ENCODE measurements around the gene CEACAM19.
A peak's percentile ranks its signal among the peaks of the same experiment; 100 is the strongest.

CEACAM19 gene

DNA sequence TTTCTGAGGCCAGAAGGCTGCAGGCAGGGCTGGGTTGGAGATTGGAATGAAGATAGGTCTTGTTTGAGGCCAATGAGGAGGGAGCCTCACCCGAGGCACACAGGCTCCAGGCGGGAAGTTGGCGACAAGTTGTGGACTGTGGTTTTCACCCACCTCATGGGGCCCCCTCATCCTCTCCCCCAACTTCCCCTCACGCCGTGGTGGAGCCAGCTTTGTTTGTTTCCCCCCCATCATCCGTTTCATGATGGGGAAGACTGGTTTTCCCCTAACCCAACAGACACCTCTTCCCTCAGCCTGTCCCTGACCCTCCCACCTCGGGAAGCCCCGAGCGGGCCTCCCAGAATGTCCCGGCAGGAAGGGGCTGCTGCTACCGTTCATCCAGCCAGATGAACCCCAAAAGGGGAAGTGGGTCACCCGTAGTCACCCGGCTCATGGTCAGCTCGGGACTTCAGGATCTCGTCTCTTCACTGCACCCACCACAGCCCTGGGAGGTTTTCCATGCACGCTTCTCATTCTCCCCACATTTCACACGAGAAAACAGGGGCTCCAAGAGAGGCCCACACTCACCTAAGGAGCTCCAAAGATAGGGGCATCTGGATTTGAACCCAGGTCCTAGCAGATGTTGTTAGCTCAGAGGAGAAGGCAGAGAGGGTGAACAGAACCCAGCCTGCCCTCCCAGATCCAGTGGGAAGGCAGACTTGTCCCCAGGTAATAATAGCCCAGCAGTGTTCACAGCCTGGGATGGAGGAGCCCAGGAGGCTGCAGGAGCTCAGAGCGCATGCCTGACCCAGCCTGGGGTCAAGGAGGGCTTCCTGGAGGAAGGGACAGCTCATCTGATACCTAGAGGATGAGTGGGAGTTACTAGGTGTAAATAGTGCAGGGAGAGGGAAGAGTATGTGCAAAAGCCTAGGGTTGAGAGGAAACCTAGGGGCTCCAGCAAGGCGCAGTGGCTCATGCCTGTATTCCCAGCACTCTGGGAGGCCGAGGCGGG lies 51.1 kb downstream of the CEACAM19 start:
- DNase-seq (ENCODE audit: low read depth in 2 of 2) = no peak

DNA sequence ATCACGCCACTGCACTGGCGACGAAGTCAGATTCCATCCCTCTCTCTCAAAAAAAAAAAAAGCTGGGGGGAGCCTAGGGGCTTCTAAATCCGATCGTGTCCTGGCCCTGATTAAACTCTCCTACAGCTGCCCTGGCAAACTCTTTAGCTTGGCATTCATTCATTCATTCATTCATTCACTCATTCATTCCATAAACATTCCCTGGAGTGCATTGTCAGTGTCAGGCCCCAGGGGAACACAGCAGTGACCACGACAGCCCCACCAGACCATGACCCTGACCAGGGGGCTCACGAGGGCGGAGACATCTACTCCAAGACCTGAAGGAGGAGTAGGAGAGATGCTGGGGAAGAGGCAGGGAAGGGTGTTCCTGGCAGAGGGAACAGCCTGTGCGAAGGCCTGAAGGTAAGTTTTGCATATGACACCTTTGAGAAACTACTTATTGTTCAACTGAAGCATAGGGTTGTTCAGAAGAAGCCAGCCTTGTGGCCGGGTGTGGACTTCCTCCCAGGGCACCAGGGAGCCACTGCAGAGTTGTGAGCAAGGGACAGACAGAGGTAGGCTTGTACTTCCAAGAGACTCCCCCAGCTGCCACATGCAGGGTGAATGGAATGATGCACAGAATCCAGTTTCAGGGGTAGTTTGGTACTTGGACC lies 52.1 kb downstream of the CEACAM19 start:
- DNase-seq (ENCODE audit: low read depth in 2 of 2) = no peak

GRCh38 chr19:44723952-44724319 lies 52.7 kb downstream of the CEACAM19 start:
- DNase-seq (ENCODE audit: low read depth in 2 of 2) = peak; percentile 55 to 60

DNA sequence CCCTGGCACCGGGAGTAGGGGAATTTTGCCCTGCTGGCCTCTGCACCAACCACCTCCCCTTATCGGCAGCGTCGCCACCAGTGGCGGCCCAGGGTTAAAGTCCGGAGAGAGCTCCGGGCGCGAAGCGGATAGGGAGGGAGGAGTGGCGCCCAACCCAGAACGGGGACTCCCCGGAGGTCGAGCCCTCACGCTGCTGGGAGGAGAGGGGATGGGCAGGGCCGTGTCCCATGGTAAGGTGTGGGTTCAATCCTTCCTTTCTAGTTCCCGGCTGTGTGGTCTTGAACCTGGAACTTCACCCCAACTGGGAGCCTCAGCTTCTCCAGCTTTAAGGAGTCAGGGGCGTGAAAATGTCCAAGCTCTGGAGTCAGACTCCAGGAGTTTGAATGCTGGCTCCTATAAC lies 54.0 kb downstream of the CEACAM19 start:
- no peak for DNase-seq (ENCODE audit: low read depth in 2 of 2)

GRCh38 chr19:44725684-44726083 lies 54.4 kb downstream of the CEACAM19 start:
- DNase-seq (ENCODE audit: low read depth in 2 of 2) = no peak

GRCh38 chr19:44726465-44726864 lies 55.2 kb downstream of the CEACAM19 start:
- DNase-seq (ENCODE audit: low read depth in 2 of 2) = no peak

- DNase-seq (ENCODE audit: low read depth in 2 of 2) = no peak
Measured at GRCh38 chr19:44728178-44728577, 56.9 kb downstream of the CEACAM19 start.

DNA sequence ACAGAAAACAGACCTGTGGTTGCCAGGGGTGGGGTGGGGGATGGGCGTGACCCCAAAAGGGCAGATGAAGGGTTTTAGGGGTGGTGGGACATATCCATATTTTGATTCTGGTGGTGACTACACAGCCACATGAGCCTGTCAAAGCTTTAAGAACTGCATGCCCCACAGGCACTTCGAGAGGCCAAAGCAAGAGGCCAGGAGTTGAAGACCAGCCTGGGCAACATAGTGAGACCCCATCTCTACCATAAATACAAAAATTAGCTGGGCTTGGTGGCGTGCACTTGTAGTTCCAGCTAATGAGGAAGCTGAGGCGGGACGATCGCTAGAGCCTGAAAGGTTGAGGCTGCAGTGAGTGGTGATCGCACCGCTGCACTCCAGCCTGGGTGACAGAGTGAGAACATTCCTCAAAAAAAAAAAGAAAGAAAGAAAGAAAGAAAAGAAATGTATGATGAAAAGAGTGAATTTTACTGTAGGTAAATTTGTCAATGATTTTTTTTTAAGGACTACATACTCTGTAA lies 58.3 kb downstream of the CEACAM19 start:
- no peak for DNase-seq (ENCODE audit: low read depth in 2 of 2)

DNA sequence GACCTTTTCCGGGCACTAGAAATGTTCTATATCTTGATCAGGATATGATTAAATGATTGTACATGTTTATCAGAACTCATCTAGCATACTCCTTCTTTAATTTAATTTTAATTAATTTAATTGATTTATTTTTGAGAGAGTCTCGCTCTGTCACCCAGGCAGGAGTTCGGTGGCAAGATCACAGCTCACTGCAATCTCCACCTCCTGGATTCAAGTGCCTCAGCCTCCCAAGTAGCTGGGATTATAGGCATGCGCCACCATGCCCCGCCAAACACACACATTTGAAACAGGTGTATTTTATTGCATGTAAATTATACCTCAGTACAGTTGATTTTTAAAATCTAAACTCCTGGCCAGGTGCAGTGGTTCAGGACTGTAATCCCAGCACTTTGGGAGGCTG lies 59.8 kb downstream of the CEACAM19 start:
- no peak for DNase-seq (ENCODE audit: low read depth in 2 of 2)

DNA sequence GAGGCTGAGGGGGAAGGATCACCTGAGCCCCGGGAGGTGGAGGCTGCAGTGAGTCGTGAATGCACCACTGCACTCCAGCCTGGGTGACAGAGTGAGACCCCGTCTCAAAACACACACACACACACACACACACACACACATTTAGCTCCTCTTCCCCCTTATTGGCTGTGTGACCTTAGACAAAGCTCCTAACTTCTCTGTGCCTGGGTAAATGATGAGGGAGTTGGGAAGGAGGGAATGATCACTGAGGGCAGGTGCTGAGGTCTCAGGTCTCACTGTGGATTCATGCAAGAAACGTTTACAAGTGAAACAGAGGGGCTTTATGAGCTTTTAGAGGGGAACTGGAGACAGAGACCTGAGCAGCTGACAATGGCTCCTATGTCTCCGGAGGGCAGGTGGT lies 60.3 kb downstream of the CEACAM19 start:
- no peak for DNase-seq (ENCODE audit: low read depth in 2 of 2)

DNA sequence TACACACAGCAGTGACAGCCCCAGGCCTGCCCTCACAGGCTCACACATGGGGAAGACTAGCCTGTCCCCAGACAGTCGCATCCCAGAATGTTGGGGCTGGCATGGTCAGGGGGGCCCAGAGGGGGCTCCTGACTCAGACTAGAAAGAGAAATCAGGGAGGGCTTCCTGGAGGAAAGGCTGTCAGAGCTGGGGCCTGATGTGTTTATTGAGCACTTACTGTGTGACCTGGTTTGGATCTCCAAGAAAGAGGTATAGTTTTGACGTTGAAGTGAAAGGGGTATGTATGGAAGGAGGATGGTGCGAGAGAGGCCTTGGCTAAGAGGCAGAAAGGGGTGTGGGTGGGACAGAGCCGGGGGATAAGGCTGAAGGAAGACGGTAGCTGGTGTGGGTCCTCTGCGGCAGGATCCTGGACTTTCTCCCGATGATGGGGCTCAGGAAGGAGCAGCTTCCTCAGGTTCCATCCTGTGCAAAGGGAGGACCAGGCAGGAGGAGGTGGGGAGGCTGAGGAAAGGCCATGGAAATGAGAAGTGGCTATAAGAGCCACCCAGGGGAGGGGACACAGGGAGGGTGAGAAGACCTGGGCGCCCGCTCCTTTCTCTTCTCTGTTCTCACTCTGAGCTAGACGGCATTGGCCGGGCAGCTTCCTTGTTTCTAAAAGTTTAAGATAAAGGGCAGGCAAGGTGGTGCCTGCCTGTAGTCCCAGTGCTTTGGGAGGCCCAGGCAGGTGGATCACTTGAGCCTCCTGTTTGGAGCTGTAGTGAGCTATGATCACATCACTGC lies 61.1 kb downstream of the CEACAM19 start:
- no peak for DNase-seq (ENCODE audit: low read depth in 2 of 2)

Data from stimulated activated CD4-positive, alpha-beta T cell treated with anti-CD3 and anti-CD28 coated beads, Interleukin-1b, Interleukin-23, amount 100 ng/mL, for 1 hour (primary cell).